Neural progenitor cell (in vitro differentiated cells): ENCODE data around the gene CHRNE.

Experiments used
- CTCF ChIP-seq: fragments of 200-600 bp; sonication (generic); IDR thresholded peaks from 2 replicates; pipeline ENCODE4 v1.5.1; 2017; ENCODE audit warnings: antibody characterized with exemption, mild to moderate bottlenecking
- EZH2phosphoT487 ChIP-seq: fragments of 200-600 bp; sonication (generic); IDR thresholded peaks from 2 replicates; pipeline ENCODE4 v1.6.1; 2017; ENCODE audit warnings: antibody characterized with exemption

- TF ChIP-seq CTCF, result no peak
- no peak for TF ChIP-seq EZH2phosphoT487
These were observed 18.4 kb downstream of the CHRNE start for GRCh38 chr17:4884489-4884888.
